MG63 (cell line): ENCODE data around the gene UBE2B. TPM values are rescaled to one million over a fixed set of nuclear protein-coding genes. Genes with fewer than 3 reads are reported as not detected.

Experiments used
- DNase-seq: peaks from one replicate; pipeline ENCODE4 v3.0.0-alpha.2; 2020
- H3K27me3 ChIP-seq: fragments of 250-450 bp; sonication (Bioruptor Pico); 2 replicates; pipeline ENCODE4 v1.5.1; 2020; ENCODE audit warnings: mild to moderate bottlenecking, moderate library complexity
- H3K36me3 ChIP-seq: fragments of 250-450 bp; sonication (Bioruptor Pico); 2 replicates; pipeline ENCODE4 v1.5.1; 2020; ENCODE audit warnings: mild to moderate bottlenecking, moderate library complexity
- H3K4me3 ChIP-seq: fragments of 250-450 bp; sonication (Bioruptor Pico); 2 replicates; pipeline ENCODE4 v1.5.1; 2020; ENCODE audit warnings: mild to moderate bottlenecking, moderate library complexity
- H3K9me3 ChIP-seq: fragments of 250-450 bp; sonication (Bioruptor Pico); 2 replicates; pipeline ENCODE4 v1.5.1; 2020; ENCODE audit warnings: mild to moderate bottlenecking, moderate library complexity
- total RNA-seq: library from RNA; depleted of rRNA; stranded (reverse); fragments of >200 nt; shearing (Covaris generic); gene quantifications from 2 replicates; pipeline ENCODE4 v1.2.3, GENCODE V29; 2014; ENCODE audit warnings: low replicate concordance

UBE2B gene
- total RNA-seq, 1 experiment from 2014 or later = 85.8 TPM

- peaks cover 84% of the 10 kb centered on the region for H3K36me3 ChIP-seq
- H3K9me3 ChIP-seq = no peaks in the 10 kb centered on the region
- H3K27me3 ChIP-seq = no peaks in the 10 kb centered on the region
- H3K4me3 ChIP-seq = no peak overlapping the region
- no peak for DNase-seq
Measured at GRCh38 chr5:134383980-134384697, 12.8 kb downstream of the UBE2B start.

GRCh38 chr5:134387443-134387842 lies 16.1 kb downstream of the UBE2B start:
- DNase-seq = no peak
- H3K36me3 ChIP-seq = peaks cover 84% of the 10 kb centered on the region

GRCh38 chr5:134392301-134392700 lies 20.9 kb downstream of the UBE2B start:
- DNase-seq = no peak
- H3K27me3 ChIP-seq = no peaks in the 10 kb centered on the region
- H3K36me3 ChIP-seq = peaks cover 90% of the 10 kb centered on the region
- no peaks in the 10 kb centered on the region for H3K9me3 ChIP-seq
- H3K4me3 ChIP-seq = no peak overlapping the region

More at GRCh38 chr5:134387443-134387842, 16.1 kb downstream of the UBE2B start:
- H3K4me3 ChIP-seq = no peak overlapping the region
- no peaks in the 10 kb centered on the region for H3K9me3 ChIP-seq
- H3K27me3 ChIP-seq = no peaks in the 10 kb centered on the region

- peaks cover 76% of the 10 kb centered on the region for H3K36me3 ChIP-seq
- no peaks in the 10 kb centered on the region for H3K27me3 ChIP-seq
- no peak overlapping the region for H3K4me3 ChIP-seq
- DNase-seq = no peak
- H3K9me3 ChIP-seq = no peaks in the 10 kb centered on the region
Measured at GRCh38 chr5:134394932-134395331, 23.6 kb downstream of the UBE2B start.

GRCh38 chr5:134396274-134396673 lies 24.9 kb downstream of the UBE2B start:
- Histone ChIP-seq H3K36me3 (peaks cover 66% of the 10 kb centered on the region), H3K9me3 (no peaks in the 10 kb centered on the region), H3K4me3 (no peak overlapping the region), H3K27me3 (no peaks in the 10 kb centered on the region)
- no peak for DNase-seq

- DNase-seq = no peak
- Histone ChIP-seq H3K4me3 (no peak overlapping the region), H3K27me3 (no peaks in the 10 kb centered on the region), H3K9me3 (no peaks in the 10 kb centered on the region), H3K36me3 (peaks cover 70% of the 10 kb centered on the region)
Measured at GRCh38 chr5:134397196-134397595, 25.8 kb downstream of the UBE2B start.

GRCh38 chr5:134398609-134399155 lies 27.3 kb downstream of the UBE2B start:
- Histone ChIP-seq H3K27me3 (no peaks in the 10 kb centered on the region), H3K9me3 (no peaks in the 10 kb centered on the region), H3K4me3 (no peak overlapping the region), H3K36me3 (peaks cover 71% of the 10 kb centered on the region)
- DNase-seq = no peak

GRCh38 chr5:134403951-134404350 lies 32.6 kb downstream of the UBE2B start:
- DNase-seq = no peak
- Histone ChIP-seq H3K4me3 (no peak overlapping the region), H3K36me3 (peaks cover 57% of the 10 kb centered on the region), H3K9me3 (no peaks in the 10 kb centered on the region), H3K27me3 (no peaks in the 10 kb centered on the region)

GRCh38 chr5:134406390-134406789 lies 35.0 kb downstream of the UBE2B start:
- Histone ChIP-seq H3K27me3 (no peaks in the 10 kb centered on the region), H3K4me3 (no peak overlapping the region), H3K36me3 (peaks cover 68% of the 10 kb centered on the region), H3K9me3 (no peaks in the 10 kb centered on the region)
- no peak for DNase-seq

- Histone ChIP-seq H3K9me3 (no peaks in the 10 kb centered on the region), H3K36me3 (peaks cover 46% of the 10 kb centered on the region)
- DNase-seq = no peak
Measured at GRCh38 chr5:134409321-134409720, 38.0 kb downstream of the UBE2B start.

GRCh38 chr5:134410822-134411221 lies 39.5 kb downstream of the UBE2B start:
- Histone ChIP-seq H3K27me3 (no peaks in the 10 kb centered on the region), H3K4me3 (peak overlapping the region; percentile 91), H3K36me3 (peaks cover 41% of the 10 kb centered on the region), H3K9me3 (no peaks in the 10 kb centered on the region)
- DNase-seq = no peak

More at GRCh38 chr5:134409321-134409720, 38.0 kb downstream of the UBE2B start:
- no peak overlapping the region for H3K4me3 ChIP-seq
- no peaks in the 10 kb centered on the region for H3K27me3 ChIP-seq

GRCh38 chr5:134411228-134411545 lies 39.8 kb downstream of the UBE2B start:
- Histone ChIP-seq H3K9me3 (no peaks in the 10 kb centered on the region), H3K27me3 (no peaks in the 10 kb centered on the region), H3K4me3 (peak overlapping the region; percentile 91), H3K36me3 (peaks cover 37% of the 10 kb centered on the region)
- DNase-seq = no peak

GRCh38 chr5:134411546-134412266 lies 40.3 kb downstream of the UBE2B start, which contains the start of gene CDKN2AIPNL:
Gene CDKN2AIPNL (minus strand): TSS chr5:134411881. CDS start chr5:134411854, 27 bp downstream.
- H3K9me3 ChIP-seq = no peaks in the 10 kb centered on the region
- H3K27me3 ChIP-seq = no peaks in the 10 kb centered on the region
- peaks cover 33% of the 10 kb centered on the region for H3K36me3 ChIP-seq
- H3K4me3 ChIP-seq = peak within 1 kb of the TSS; percentile 91
- peak; percentile 94 for DNase-seq

- Histone ChIP-seq H3K9me3 (no peaks in the 10 kb centered on the region), H3K27me3 (no peaks in the 10 kb centered on the region), H3K36me3 (peaks cover 24% of the 10 kb centered on the region), H3K4me3 (no peak overlapping the region)
- DNase-seq = no peak
Measured at GRCh38 chr5:134413046-134413445, 41.7 kb downstream of the UBE2B start.

GRCh38 chr5:134417707-134418106 lies 46.3 kb downstream of the UBE2B start:
- H3K36me3 ChIP-seq = no peaks in the 10 kb centered on the region
- H3K4me3 ChIP-seq = no peak overlapping the region
- no peak for DNase-seq
- H3K27me3 ChIP-seq = no peaks in the 10 kb centered on the region
- peaks cover 3% of the 10 kb centered on the region; the same call in 1 of the 2 replicates for H3K9me3 ChIP-seq

GRCh38 chr5:134418958-134419357 lies 47.6 kb downstream of the UBE2B start:
- DNase-seq = no peak
- no peaks in the 10 kb centered on the region for H3K36me3 ChIP-seq
- H3K27me3 ChIP-seq = no peaks in the 10 kb centered on the region
- H3K9me3 ChIP-seq = peaks cover 3% of the 10 kb centered on the region; the same call in 1 of the 2 replicates
- H3K4me3 ChIP-seq = no peak overlapping the region

- H3K9me3 ChIP-seq = peaks cover 3% of the 10 kb centered on the region; the same call in 1 of the 2 replicates
- DNase-seq = no peak
- no peaks in the 10 kb centered on the region for H3K36me3 ChIP-seq
- H3K27me3 ChIP-seq = no peaks in the 10 kb centered on the region
- H3K4me3 ChIP-seq = no peak overlapping the region
Measured at GRCh38 chr5:134420343-134420742, 49.0 kb downstream of the UBE2B start.
